HepG2 (cell line): ENCODE data around the gene GAL3ST2. TPM values are rescaled to one million over a fixed set of nuclear protein-coding genes. Genes with fewer than 3 reads are reported as not detected.

Experiments
- AKAP8 ChIP-seq: sonication (generic); formaldehyde crosslinking; IDR thresholded peaks from 2 replicates; pipeline ENCODE4 v1.5.1; 2020; ENCODE audit warnings: mild to moderate bottlenecking, missing genetic modification reagents
- HOXA9 ChIP-seq: sonication (generic); formaldehyde crosslinking; IDR thresholded peaks from 2 replicates; pipeline ENCODE4 v1.8.1; 2022; ENCODE audit warnings: missing genetic modification reagents, mild to moderate bottlenecking, moderate library complexity, borderline replicate concordance
- IKZF4 ChIP-seq: sonication (generic); formaldehyde crosslinking; IDR thresholded peaks from 2 replicates; pipeline ENCODE4 v1.5.1; 2020; ENCODE audit warnings: borderline replicate concordance, mild to moderate bottlenecking, low read depth, missing genetic modification reagents; ENCODE audit errors: not compliant biosample characterization
- IRX3 ChIP-seq: sonication (generic); formaldehyde crosslinking; IDR thresholded peaks from 2 replicates; pipeline ENCODE4 v1.8.1; 2023; ENCODE audit warnings: mild to moderate bottlenecking, low read depth, missing genetic modification reagents, borderline replicate concordance
- MAZ ChIP-seq, 2 experiments: sonication (generic) in 1 of 2; formaldehyde crosslinking in 1 of 2; IDR thresholded peaks; 2 replicates each; pipeline versions ENCODE4 v1.5.0 to v1.6.1; 2012 to 2020; ENCODE audit warnings: low read depth in 2 of 2, mild to moderate bottlenecking in 2 of 2, borderline replicate concordance in 1 of 2, improper control_type of control experiment in 1 of 2, low read length in 1 of 2, missing genetic modification reagents in 1 of 2, moderate library complexity in 1 of 2
- POLR2G ChIP-seq: fragments of 200-400 bp; formaldehyde crosslinking; IDR thresholded peaks from 2 replicates; pipeline ENCODE4 v1.6.1; 2018; ENCODE audit warnings: mild to moderate bottlenecking, low read depth, low read length, moderate library complexity
- PRPF4 ChIP-seq: fragments of 200-400 bp; formaldehyde crosslinking; IDR thresholded peaks from 2 replicates; pipeline ENCODE4 v1.6.1; 2016; ENCODE audit warnings: low read length, low read depth; ENCODE audit not compliant: poor library complexity, severe bottlenecking
- REPIN1 ChIP-seq: sonication (generic); formaldehyde crosslinking; IDR thresholded peaks from 2 replicates; pipeline ENCODE4 v1.8.0; 2022; ENCODE audit warnings: missing genetic modification reagents, low read depth, mild to moderate bottlenecking, borderline replicate concordance
- REXO4 ChIP-seq: sonication (generic); formaldehyde crosslinking; IDR thresholded peaks from 2 replicates; pipeline ENCODE4 v1.8.0; 2022; ENCODE audit warnings: missing genetic modification reagents, mild to moderate bottlenecking, borderline replicate concordance
- SMARCC2 ChIP-seq: fragments of 450-650 bp; IDR thresholded peaks from 2 replicates; pipeline ENCODE4 v1.6.1; 2017; ENCODE audit warnings: antibody characterized with exemption, mild to moderate bottlenecking
- TBL1XR1 ChIP-seq: fragments of 150-350 bp; IDR thresholded peaks from 2 replicates; pipeline ENCODE4 v1.6.1; 2014; ENCODE audit warnings: borderline replicate concordance, low read length; ENCODE audit not compliant: partially characterized antibody
- TCF7L2 ChIP-seq: IDR thresholded peaks from 2 replicates; pipeline ENCODE4 v1.6.1; 2011; ENCODE audit warnings: mild to moderate bottlenecking, low read depth, low read length, moderate library complexity
- TEAD3 ChIP-seq: optimal IDR thresholded peaks from 2 replicates; pipeline ENCODE3; 2016; ENCODE audit warnings: borderline replicate concordance
- YY1 ChIP-seq: IDR thresholded peaks from 2 replicates; pipeline ENCODE4 v1.6.1; 2011; ENCODE audit warnings: low read length, low read depth, moderate library complexity, mild to moderate bottlenecking; ENCODE audit not compliant: insufficient read depth, insufficient replicate concordance
- ZFP1 ChIP-seq: IDR thresholded peaks from 2 replicates; pipeline ENCODE4 v1.6.1; 2016
- ZNF251 ChIP-seq: sonication (generic); formaldehyde crosslinking; IDR thresholded peaks from 2 replicates; pipeline ENCODE4 v1.9.0; 2021; ENCODE audit warnings: mild to moderate bottlenecking, missing genetic modification reagents
- ZNF329 ChIP-seq: sonication (generic); formaldehyde crosslinking; IDR thresholded peaks from 2 replicates; pipeline ENCODE4 v1.9.0; 2021; ENCODE audit warnings: low read depth, mild to moderate bottlenecking, missing genetic modification reagents
- ZNF335 ChIP-seq: sonication (generic); formaldehyde crosslinking; IDR thresholded peaks from 2 replicates; pipeline ENCODE4 v1.4.0; 2020; ENCODE audit warnings: missing genetic modification reagents
- ZNF441 ChIP-seq: sonication (generic); formaldehyde crosslinking; IDR thresholded peaks from 2 replicates; pipeline ENCODE4 v1.7.0; 2021; ENCODE audit warnings: missing genetic modification reagents, borderline replicate concordance
- ZNF546 ChIP-seq: sonication (generic); formaldehyde crosslinking; conservative IDR thresholded peaks from 2 replicates; pipeline ENCODE4 v1.8.1; 2023; ENCODE audit warnings: mild to moderate bottlenecking, missing genetic modification reagents
- ZNF619 ChIP-seq: sonication (generic); formaldehyde crosslinking; IDR thresholded peaks from 2 replicates; pipeline ENCODE4 v1.4.0; 2020; ENCODE audit warnings: mild to moderate bottlenecking, missing genetic modification reagents
- ZNF777 ChIP-seq: sonication (generic); formaldehyde crosslinking; IDR thresholded peaks from 2 replicates; pipeline ENCODE4 v1.4.0; 2020; ENCODE audit warnings: missing genetic modification reagents
- polyA plus RNA-seq, 8 experiments: library from polyadenylated mRNA; depleted of rRNA in 3 of 8; stranded (reverse) in 7 of 8; unstranded in 1 of 8; fragments of >200 nt; fragmentation: Illumina TruSeq in 4 of 8; extraction: Trizol in 4 of 8; gene quantifications; 2 replicates each; pipeline versions ENCODE4 v1.2.1 to v1.2.3, GENCODE V29; 2011 to 2016; ENCODE audit warnings: low read depth in 4 of 8, missing spikeins in 1 of 8, mixed read lengths in 1 of 8; ENCODE audit not compliant: insufficient read depth in 1 of 8
- total RNA-seq, 5 experiments: library from RNA; depleted of rRNA; stranded (reverse); fragments of >200 nt; fragmentation: Illumina TruSeq; extraction: Trizol; gene quantifications; 2 replicates each; pipeline ENCODE4 v1.2.3, GENCODE V29; 2016; ENCODE audit warnings: low read depth in 1 of 5
- TF ChIP-seq, protein P1 (sequence below): sonication (generic); formaldehyde crosslinking; IDR thresholded peaks from 2 replicates; pipeline ENCODE4 v1.5.0; 2020; ENCODE audit warnings: missing genetic modification reagents, mild to moderate bottlenecking, borderline replicate concordance
- TF ChIP-seq, protein P2 (sequence below): sonication (generic); formaldehyde crosslinking; IDR thresholded peaks from 2 replicates; pipeline ENCODE4 v1.4.0; 2020; ENCODE audit warnings: missing genetic modification reagents
- TF ChIP-seq, protein P3 (sequence below): sonication (generic); formaldehyde crosslinking; IDR thresholded peaks from 2 replicates; pipeline ENCODE4 v1.5.1; 2020; ENCODE audit warnings: missing genetic modification reagents, mild to moderate bottlenecking, borderline replicate concordance

Gene GAL3ST2
- total and polyA plus RNA-seq, 2 of the 13 experiments (the other 11 are each of a cell fraction or from before 2014, with no cell fraction given), result 0.17 to 0.20 TPM

DNA sequence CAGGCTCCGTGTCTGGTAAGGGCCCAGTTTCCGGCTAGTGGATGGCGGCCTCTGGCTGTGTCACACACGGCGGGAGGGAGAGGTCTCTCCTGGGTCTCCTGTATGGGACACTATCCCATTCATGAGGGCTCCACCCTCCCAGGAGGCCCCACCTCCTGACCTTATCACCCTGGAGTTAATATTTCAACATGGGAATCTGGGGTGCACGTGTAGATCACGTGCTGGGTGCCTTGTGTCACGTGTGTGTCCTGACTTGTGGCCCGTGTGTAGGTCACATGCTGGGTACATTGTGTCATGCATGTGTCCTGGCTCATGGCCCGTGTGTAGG, 42.3 kb downstream of the GAL3ST2 start (continued):
- TF ChIP-seq, protein P1, sequence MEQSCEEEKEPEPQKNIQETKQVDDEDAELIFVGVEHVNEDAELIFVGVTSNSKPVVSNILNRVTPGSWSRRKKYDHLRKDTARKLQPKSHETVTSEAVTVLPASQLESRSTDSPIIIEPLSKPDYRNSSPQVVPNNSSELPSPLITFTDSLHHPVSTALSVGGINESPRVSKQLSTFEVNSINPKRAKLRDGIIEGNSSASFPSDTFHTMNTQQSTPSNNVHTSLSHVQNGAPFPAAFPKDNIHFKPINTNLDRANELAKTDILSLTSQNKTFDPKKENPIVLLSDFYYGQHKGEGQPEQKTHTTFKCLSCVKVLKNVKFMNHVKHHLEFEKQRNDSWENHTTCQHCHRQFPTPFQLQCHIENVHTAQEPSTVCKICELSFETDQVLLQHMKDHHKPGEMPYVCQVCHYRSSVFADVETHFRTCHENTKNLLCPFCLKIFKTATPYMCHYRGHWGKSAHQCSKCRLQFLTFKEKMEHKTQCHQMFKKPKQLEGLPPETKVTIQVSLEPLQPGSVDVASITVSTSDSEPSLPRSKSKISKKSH (CRISPR knock-in tag), result peak; percentile 97
- TF ChIP-seq IKZF4 (peak; percentile 29), ZNF441 (CRISPR knock-in tag) (peak; percentile 64; the same call in 1 of the 2 replicates), PRPF4 (no peak), REXO4 (CRISPR knock-in tag) (no peak), ZNF329 (CRISPR knock-in tag) (peak; percentile 87; the same call in 1 of the 2 replicates), REPIN1 (peak; percentile 86), AKAP8 (peak; percentile 98), MAZ (IDR thresholded peaks at IDR 0.05; ENCODE audit: borderline replicate concordance, low read depth, low read length) (peak; percentile 54; the same call in 1 of the 2 replicates), MAZ (CRISPR knock-in tag; IDR thresholded peaks at IDR 0.05; ENCODE audit: low read depth) (peak; percentile 93), POLR2G (peak; percentile 60), ZNF619 (CRISPR knock-in tag) (0 out of 2 replicates have a peak, but pooled peaks have one; percentile 59), TEAD3 (peak; percentile 87), SMARCC2 (no peak), IRX3 (CRISPR knock-in tag) (peak; percentile 75; the same call in 1 of the 2 replicates), ZNF335 (CRISPR knock-in tag) (no peak), ZNF777 (no peak), YY1 (peak; percentile 32), ZNF251 (0 out of 2 replicates have a peak, but pooled peaks have one; percentile 71), ZNF546 (0 out of 2 replicates have a peak, but pooled peaks have one; percentile 39), TBL1XR1 (no peak), TCF7L2 (no peak), ZFP1 (CRISPR knock-in tag) (peak; percentile 84; the same call in 1 of the 2 replicates), HOXA9 (CRISPR knock-in tag) (no peak)
- TF ChIP-seq, protein P2, sequence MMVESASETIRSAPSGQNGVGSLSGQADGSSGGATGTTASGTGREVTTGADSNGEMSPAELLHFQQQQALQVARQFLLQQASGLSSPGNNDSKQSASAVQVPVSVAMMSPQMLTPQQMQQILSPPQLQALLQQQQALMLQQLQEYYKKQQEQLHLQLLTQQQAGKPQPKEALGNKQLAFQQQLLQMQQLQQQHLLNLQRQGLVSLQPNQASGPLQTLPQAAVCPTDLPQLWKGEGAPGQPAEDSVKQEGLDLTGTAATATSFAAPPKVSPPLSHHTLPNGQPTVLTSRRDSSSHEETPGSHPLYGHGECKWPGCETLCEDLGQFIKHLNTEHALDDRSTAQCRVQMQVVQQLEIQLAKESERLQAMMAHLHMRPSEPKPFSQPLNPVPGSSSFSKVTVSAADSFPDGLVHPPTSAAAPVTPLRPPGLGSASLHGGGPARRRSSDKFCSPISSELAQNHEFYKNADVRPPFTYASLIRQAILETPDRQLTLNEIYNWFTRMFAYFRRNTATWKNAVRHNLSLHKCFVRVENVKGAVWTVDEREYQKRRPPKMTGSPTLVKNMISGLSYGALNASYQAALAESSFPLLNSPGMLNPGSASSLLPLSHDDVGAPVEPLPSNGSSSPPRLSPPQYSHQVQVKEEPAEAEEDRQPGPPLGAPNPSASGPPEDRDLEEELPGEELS (CRISPR knock-in tag), result peak; percentile 78; the same call in 1 of the 2 replicates
- TF ChIP-seq, protein P3, sequence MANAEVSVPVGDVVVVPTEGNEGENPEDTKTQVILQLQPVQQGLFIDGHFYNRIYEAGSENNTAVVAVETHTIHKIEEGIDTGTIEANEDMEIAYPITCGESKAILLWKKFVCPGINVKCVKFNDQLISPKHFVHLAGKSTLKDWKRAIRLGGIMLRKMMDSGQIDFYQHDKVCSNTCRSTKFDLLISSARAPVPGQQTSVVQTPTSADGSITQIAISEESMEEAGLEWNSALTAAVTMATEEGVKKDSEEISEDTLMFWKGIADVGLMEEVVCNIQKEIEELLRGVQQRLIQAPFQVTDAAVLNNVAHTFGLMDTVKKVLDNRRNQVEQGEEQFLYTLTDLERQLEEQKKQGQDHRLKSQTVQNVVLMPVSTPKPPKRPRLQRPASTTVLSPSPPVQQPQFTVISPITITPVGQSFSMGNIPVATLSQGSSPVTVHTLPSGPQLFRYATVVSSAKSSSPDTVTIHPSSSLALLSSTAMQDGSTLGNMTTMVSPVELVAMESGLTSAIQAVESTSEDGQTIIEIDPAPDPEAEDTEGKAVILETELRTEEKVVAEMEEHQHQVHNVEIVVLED, result peak; percentile 55; the same call in 1 of the 2 replicates
